ENCODE results near the gene COG5. TPM values are rescaled to one million over a fixed set of nuclear protein-coding genes. Genes with fewer than 3 reads are reported as not detected.

The COG5 gene
- total and polyA plus RNA-seq, 9 of the 15 experiments (the other 6 are each of a cell fraction or from before 2014, with no cell fraction given), result 15.3 to 75.1 (median 56.4) TPM

- Histone ChIP-seq H3K9me1 (ENCODE audit: control insufficient read depth, insufficient read depth, low read length) (no peaks in the 10 kb centered on the region), H3K27ac (ENCODE audit: extremely low read depth, low read depth, low read length) (no peak overlapping the region), H2AFZ (ENCODE audit: low read depth, low read length) (no peak overlapping the region), H3K79me2 (ENCODE audit: control insufficient read depth, insufficient read depth, low read length) (no peaks in the 10 kb centered on the region), H3K4me1 (replicated peaks in 1 of 2; ENCODE audit: control insufficient read depth in 2 of 2, insufficient read depth in 2 of 2, low read length in 2 of 2) (peaks cover 4 to 9% of the 10 kb centered on the region in 2 experiments; a peak in 2 of 5 replicates), H3K9me3 (replicated peaks; ENCODE audit: control insufficient read depth, insufficient read depth, low read depth, low read length) (no peaks in the 10 kb centered on the region), H3K27me3 (ENCODE audit: control insufficient read depth in 2 of 2, insufficient read depth in 2 of 2, low read length in 2 of 2) (no peaks in the 10 kb centered on the region), H4K20me1 (replicated peaks; ENCODE audit: control insufficient read depth, insufficient read depth, low read length) (no peaks in the 10 kb centered on the region), H3K4me3 (no peak overlapping the region), H3K36me3 (ENCODE audit: control insufficient read depth, insufficient read depth, low read length) (peaks cover 56% of the 10 kb centered on the region), H3K4me2 (ENCODE audit: insufficient read depth, low read length) (no peak overlapping the region), H3K9ac (ENCODE audit: insufficient read depth in 1 of 2, low read depth in 2 of 2, low read length in 2 of 2) (no peak overlapping the region)
- intact Hi-C loops (cut with micrococcal nuclease) (loop anchor here (5.0 kb wide), 1 partner anchor 174 kb away; no protein-coding TSS in a partner anchor), in situ Hi-C loops (cut with MboI) (loop anchor here (25.0 kb wide), 1 partner anchor 929 kb away; the partner anchor contains the start of gene LAMB4)
- ATAC-seq, result no peak
- no TSS peak for BruUV-seq (replicated peaks)
- CTCF ChIA-PET (ENCODE audit: low intra/inter-chr PET ratio), result no interaction called here
- FAIRE-seq, result no peak
- TF ChIP-seq SMARCA5 (IDR thresholded peaks at IDR 0.05) (no peak), ZNF707 (CRISPR knock-in tag; conservative IDR thresholded peaks at IDR 0.05) (no peak), ZNF384 (IDR thresholded peaks at IDR 0.05; ENCODE audit: low read depth, low read length) (no peak), PHB (CRISPR knock-in tag; IDR thresholded peaks at IDR 0.05) (no peak), GTF2B (IDR thresholded peaks at IDR 0.05; ENCODE audit: extremely low read depth, insufficient read length) (no peak), SREBF1 (IDR thresholded peaks at IDR 0.05; ENCODE audit: borderline replicate concordance, low read depth, low read length) (no peak), RBM34 (IDR thresholded peaks at IDR 0.05; ENCODE audit: borderline replicate concordance, insufficient read depth, low read length) (no peak), ZNF41 (CRISPR knock-in tag; conservative IDR thresholded peaks at IDR 0.05) (no peak), ILF3 (IDR thresholded peaks at IDR 0.05; ENCODE audit: borderline replicate concordance) (no peak)
- 39% methylated on average over 3 of the region's 3 CpGs for whole genome bisulfite sequencing (ENCODE audit: insufficient coverage, low coverage, missing lambda C conversion rate)
- DNase-seq (ENCODE audit: extremely low read depth in 1 of 4, low spot score in 3 of 4), result no peak
- POLR2A ChIA-PET, result interaction anchor here (0.6 to 1.9 kb wide), 8 partner anchors 8 to 398 kb away, joined by 3 to 7 read pairs (median 3); partner anchors contain the start of gene HBP1
These were observed 355.6 kb downstream of the COG5 start for GRCh38 chr7:107208024-107208521.
